HG02884 (cell line): ENCODE results near the gene SLC20A1.
"Not testable (repeated sequence)": the region's sequence is repeated elsewhere in the genome, so short reads cannot be mapped to it uniquely, and the experiment has no call there.

Experiments
- ATAC-seq: cut with Tn5 transposase; IDR thresholded peaks from one replicate; pipeline ENCODE4 v1.9.1; 2021; ENCODE audit warnings: mild to moderate bottlenecking, moderate library complexity; ENCODE audit not compliant: unreplicated experiment

Gene SLC20A1

DNA sequence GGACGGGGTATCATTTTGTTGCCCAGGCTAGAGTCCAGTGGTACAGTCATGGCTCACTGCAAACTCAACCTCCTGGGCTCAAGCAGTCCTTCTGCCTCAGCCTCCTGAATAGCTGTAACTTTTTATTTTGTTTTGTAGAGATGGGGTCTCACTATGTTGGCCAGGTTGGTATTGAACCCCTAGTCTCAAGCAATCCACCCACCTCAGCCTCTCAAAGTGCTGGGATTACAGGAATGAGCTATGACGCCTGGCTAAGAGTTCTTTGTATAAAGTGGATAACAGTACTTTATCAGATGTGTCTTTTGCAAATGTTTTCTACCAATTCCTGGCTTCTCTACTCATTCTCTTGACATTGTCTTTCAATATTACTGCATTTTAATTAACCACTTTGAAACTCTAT lies 57.9 kb downstream of the SLC20A1 start:
- no peak for ATAC-seq

DNA sequence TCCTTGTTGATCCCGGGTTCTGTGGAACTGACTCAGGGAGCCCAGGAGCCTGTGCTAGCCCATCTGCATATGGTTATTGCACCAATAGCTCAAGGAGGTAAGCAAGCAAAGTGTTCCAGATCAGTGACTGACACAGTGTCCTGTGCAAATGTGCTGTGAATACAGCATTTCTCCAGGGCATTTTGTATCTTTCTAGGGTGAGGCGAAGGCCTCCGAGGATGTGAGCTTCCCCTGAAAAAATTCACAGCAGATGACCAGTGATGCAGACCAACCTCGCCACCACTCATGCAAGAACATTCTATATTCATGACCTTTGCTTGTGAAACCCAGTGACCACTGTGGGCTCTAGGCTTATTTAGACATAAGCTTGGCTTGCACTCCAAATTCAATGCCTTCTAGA lies 59.8 kb downstream of the SLC20A1 start:
- ATAC-seq: no peak

DNA sequence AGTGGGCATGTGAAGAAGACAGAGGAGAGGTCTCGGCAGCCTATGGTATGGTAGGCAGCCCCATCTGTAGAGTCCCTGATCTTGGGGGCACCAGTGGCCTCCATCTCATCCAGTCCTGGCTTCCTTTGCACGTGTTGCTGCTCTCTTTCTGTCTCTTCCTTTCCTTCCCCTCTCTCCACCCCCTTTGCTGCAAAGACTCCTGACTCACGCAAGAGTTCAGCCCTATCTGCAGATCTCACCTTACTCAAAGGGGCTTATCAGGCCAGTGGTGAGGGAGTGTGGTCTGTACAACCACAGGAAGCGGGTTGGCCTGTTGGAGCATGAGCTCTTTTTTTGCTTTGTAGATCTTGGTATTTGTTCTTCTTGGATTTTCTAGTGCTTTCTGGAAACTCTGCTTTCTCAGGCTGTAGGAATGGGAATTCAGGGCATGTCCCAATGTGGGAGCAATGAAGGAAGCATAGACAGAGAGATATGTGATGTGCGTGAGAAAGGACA lies 60.5 kb downstream of the SLC20A1 start:
- ATAC-seq: no peak

DNA sequence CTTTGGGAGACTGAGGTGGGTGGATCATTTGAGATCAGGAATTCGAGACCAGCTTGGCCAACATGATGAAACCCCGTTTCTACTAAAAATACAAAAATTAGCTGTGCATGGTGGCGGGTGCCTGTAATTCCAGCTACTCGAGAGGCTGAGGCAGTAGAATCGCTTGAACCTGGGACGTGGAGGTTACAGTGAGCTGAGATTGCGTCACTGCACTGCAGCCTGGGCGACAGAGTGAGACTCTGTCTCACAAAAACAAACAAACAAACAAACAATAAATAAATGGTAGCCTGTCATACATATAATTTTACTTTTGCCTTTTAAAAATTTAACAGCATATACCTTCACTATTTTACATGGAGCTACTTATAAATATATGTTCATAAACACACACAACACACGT lies 61.2 kb downstream of the SLC20A1 start:
- not testable (repeated sequence) for ATAC-seq

DNA sequence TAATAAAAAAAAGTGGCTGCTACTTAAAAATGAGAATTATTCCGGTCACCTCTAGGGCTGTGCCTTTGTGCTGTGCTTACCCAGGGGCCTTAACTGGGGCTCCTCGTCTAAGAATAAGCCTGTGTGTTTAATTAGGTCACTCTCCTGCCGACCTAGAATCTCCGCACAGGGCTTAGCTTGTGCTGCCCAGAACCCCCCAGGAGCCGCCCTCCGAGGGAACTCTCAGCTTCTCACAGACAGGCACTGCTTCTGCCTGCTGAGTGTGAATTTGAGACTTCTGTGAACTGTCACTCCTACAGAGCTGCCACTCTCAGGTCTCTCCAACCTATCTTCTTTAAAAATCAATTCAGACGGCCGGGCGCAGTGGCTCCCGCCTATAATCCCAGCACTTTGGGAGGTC lies 63.2 kb downstream of the SLC20A1 start:
- no peak for ATAC-seq

DNA sequence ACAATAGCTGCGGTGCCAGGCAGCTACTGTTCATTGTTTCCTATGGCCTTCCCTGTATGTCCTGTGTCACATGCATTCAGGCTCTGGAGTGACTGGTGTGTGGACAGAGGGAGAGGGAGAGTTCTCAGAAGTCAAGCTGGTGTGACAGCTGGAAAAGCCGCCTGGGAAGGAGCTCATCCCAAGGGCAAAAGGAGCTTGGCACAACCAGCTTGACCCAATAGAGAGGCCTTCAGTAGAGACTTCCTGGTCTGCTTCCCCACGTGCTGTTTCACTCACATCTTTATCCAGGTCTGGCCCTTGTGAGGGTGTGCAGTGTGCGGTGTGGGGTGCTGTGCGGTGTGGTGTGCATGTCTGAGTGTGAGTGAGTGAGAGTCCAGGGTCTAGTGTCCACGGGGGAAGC lies 64.0 kb downstream of the SLC20A1 start:
- no peak for ATAC-seq

DNA sequence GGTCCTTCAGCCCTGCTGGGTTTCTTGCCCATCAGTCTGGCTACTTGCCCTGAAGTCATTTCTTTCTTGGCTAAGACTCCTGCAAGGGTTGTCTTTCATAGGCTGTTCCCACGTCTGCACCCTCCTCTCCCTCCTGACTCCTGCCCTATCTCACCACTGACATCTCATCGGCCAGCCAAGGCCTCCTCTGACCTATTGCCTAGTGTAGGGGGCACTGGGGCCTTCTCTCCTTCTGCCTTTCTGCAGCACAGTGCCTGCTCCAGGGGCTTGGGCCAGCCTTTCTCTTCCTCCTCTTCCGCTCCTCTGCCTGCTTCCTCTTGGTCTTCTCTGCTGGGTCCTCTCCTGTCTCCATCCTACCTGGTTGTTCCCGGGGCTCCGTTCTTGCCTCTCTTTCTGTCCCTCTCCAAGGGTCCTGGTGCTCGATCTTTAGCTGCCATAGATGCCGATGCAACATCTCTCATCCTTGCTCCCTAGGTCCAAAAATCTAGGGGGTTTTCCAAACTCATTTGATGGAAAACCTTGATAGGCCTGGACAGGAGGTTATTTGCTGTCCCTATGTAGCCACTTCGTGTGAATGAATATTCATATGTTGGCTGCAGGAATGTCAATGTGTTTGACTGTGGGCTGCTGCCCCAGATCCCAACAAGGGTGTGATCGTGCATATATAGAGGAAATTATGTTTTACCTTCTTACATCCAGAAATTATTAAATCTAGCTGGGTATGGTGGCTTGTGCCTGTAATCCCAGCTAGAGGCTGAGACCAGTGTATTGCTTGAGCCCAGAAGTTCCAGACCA lies 65.4 kb downstream of the SLC20A1 start:
- no peak for ATAC-seq

DNA sequence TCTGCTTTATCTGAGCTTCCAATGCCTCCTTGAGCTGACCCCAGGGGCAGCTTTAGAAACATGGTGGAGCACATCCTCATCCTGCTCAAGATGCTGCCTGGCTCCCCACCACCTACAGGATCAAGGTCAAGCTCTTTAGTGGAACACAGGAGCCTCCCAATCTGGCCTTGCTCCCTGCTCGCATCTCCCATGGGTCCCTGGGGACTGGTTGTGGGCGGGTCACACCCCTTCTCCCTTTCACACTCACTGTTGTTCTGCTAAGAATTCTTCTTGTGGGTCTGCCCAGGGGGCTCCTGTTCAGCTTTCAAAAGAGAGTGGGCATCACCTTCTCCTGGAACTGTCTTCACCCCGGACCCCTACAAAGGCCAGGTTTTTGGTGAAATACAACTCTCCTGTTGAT lies 66.7 kb downstream of the SLC20A1 start:
- ATAC-seq: no peak

GRCh38 chr2:112712903-112713584 lies 67.3 kb downstream of the SLC20A1 start:
- no peak for ATAC-seq
